Gastroesophageal sphincter (tissue), 4 donors: ENCODE measurements around the gene CALML3. TPM values are rescaled to one million over a fixed set of nuclear protein-coding genes. Genes with fewer than 3 reads are reported as not detected.

Source experiments
- ATAC-seq: fragments of 150-250 bp; one replicate; pipeline ENCODE4 v1.9.1; 2016; ENCODE audit warnings: mild to moderate bottlenecking, moderate library complexity
- H3K27ac ChIP-seq, 4 donors: fragments of 200-600 bp; sonication (generic) in 3 of 4; 1 replicate in 3 of 4; 2 replicates in 1 of 4; pipeline ENCODE4 v1.5.1; 2016 to 2019
- H3K27me3 ChIP-seq: fragments of 200-600 bp; sonication (generic); one replicate; pipeline ENCODE4 v1.5.1; 2019
- H3K36me3 ChIP-seq, 2 donors: fragments of 200-600 bp; sonication (generic); one replicate each; pipeline ENCODE4 v1.5.1; 2019; ENCODE audit warnings: control low read depth in 1 of 2
- H3K4me1 ChIP-seq, 3 donors: fragments of 200-600 bp; sonication (generic); 1 replicate in 2 of 3; 2 replicates in 1 of 3; pipeline ENCODE4 v1.5.1; 2016 to 2019; ENCODE audit warnings: control low read depth in 2 of 3
- H3K4me3 ChIP-seq, 2 donors: fragments of 200-600 bp; sonication (generic); one replicate each; pipeline ENCODE4 v1.5.1; 2019; ENCODE audit warnings: mild to moderate bottlenecking in 1 of 2, moderate library complexity in 1 of 2
- H3K9me3 ChIP-seq, 3 donors: fragments of 200-600 bp; sonication (generic); one replicate each; pipeline ENCODE4 v1.5.1; 2017 to 2019; ENCODE audit warnings: control low read depth in 2 of 3
- CTCF ChIP-seq, 4 experiments: fragments of 200-600 bp in 2 of 4; fragments of 450-650 bp in 2 of 4; sonication (generic) in 1 of 4; IDR thresholded peaks; one replicate each; pipeline ENCODE4 v1.5.1; 2017 to 2019; ENCODE audit warnings: antibody characterized with exemption in 4 of 4, mild to moderate bottlenecking in 2 of 4, moderate library complexity in 2 of 4
- EP300 ChIP-seq: sonication (generic); formaldehyde crosslinking; IDR thresholded peaks from one replicate; pipeline ENCODE4 v1.6.1; 2017; ENCODE audit warnings: antibody characterized with exemption, mild to moderate bottlenecking
- POLR2A ChIP-seq, 2 donors: fragments of 450-650 bp; IDR thresholded peaks; one replicate each; pipeline ENCODE4 v1.6.1; 2017; ENCODE audit warnings: antibody characterized with exemption in 2 of 2, mild to moderate bottlenecking in 2 of 2, moderate library complexity in 1 of 2
- POLR2AphosphoS5 ChIP-seq: sonication (generic); formaldehyde crosslinking; IDR thresholded peaks from one replicate; pipeline ENCODE4 v1.6.1; 2017; ENCODE audit warnings: antibody characterized with exemption
- WGBS, 2 donors: methylation state at CpG; one replicate each; pipeline ENCODE4 v1.1.5; 2018; ENCODE audit warnings: low coverage in 1 of 2; 5-methylcytosine and 5-hydroxymethylcytosine counted together
- total RNA-seq, 4 donors: library from RNA; depleted of rRNA; stranded (reverse); fragments of >200 nt; gene quantifications; one replicate each; pipeline ENCODE4 v1.1.0, GENCODE V29; 2016

Gene CALML3
- total RNA-seq, 4 donors from 2014 or later = 0.13 to 19.4 (median 1.9) TPM; not detected in 1

- H3K36me3 ChIP-seq = no peaks in the 10 kb centered on the region
- no peaks in the 10 kb centered on the region for H3K9me3 ChIP-seq
- ATAC-seq = no peak
- TF ChIP-seq POLR2A (IDR thresholded peaks at IDR 0.05) = no peak
- no peak for TF ChIP-seq EP300
- TF ChIP-seq CTCF (IDR thresholded peaks at IDR 0.05) = no peak
- no peak for TF ChIP-seq POLR2AphosphoS5
- no peak overlapping the region for H3K4me3 ChIP-seq
- 92 to 95% methylated on average over 19 of the region's 38 CpGs for WGBS, 2 donors
- H3K27me3 ChIP-seq = no peaks in the 10 kb centered on the region
- H3K4me1 ChIP-seq = peaks cover 5 to 90% (median 31%) of the 10 kb centered on the region in 3 donors
- peak overlapping the region in 3 of 4 donors; percentile 41 to 84 (median 72) for H3K27ac ChIP-seq
These were observed 9.5 kb downstream of the CALML3 start for GRCh38 chr10:5534051-5534821.

GRCh38 chr10:5534880-5535856 is 10.4 kb downstream of the CALML3 start:
- ATAC-seq = peak; percentile 87
- Histone ChIP-seq H3K4me1 (peaks cover 3 to 83% (median 27%) of the 10 kb centered on the region in 3 donors), H3K27ac (peak overlapping the region in 3 of 4 donors; percentile 48 to 84 (median 72)), H3K36me3 (no peaks in the 10 kb centered on the region), H3K4me3 (no peak overlapping the region), H3K9me3 (no peaks in the 10 kb centered on the region), H3K27me3 (no peaks in the 10 kb centered on the region)
- WGBS, 2 donors = 59 to 70% methylated on average over 6 to 8 of the region's 8 CpGs
- TF ChIP-seq POLR2A (IDR thresholded peaks at IDR 0.05) = no peak
- peak; percentile 49 for TF ChIP-seq POLR2AphosphoS5

GRCh38 chr10:5536486-5537081 is 11.8 kb downstream of the CALML3 start:
- no peak for ATAC-seq
- Histone ChIP-seq H3K4me3 (no peak overlapping the region), H3K4me1 (peaks cover 0 to 69% (median 21%) of the 10 kb centered on the region in 3 donors), H3K36me3 (no peaks in the 10 kb centered on the region), H3K27me3 (no peaks in the 10 kb centered on the region), H3K27ac (peak overlapping the region in 2 of 4 donors; percentile 61 to 72), H3K9me3 (peaks cover 0 to 3% (median 0%) of the 10 kb centered on the region in 3 donors)
- 89 to 95% methylated on average over 4 to 6 of the region's 7 CpGs for WGBS, 2 donors
- TF ChIP-seq POLR2A (IDR thresholded peaks at IDR 0.05) = no peak
- no peak for TF ChIP-seq CTCF (IDR thresholded peaks at IDR 0.05)
- no peak for TF ChIP-seq EP300
- no peak for TF ChIP-seq POLR2AphosphoS5

- no peaks in the 10 kb centered on the region for H3K27me3 ChIP-seq
These were observed 12.9 kb downstream of the CALML3 start for GRCh38 chr10:5537684-5538083.

More at GRCh38 chr10:5537684-5538083, 12.9 kb downstream of the CALML3 start:
- peaks cover 0 to 58% (median 21%) of the 10 kb centered on the region in 3 donors for H3K4me1 ChIP-seq
- TF ChIP-seq EP300 = no peak
- TF ChIP-seq CTCF (IDR thresholded peaks at IDR 0.05) = no peak
- no peak for TF ChIP-seq POLR2AphosphoS5
- TF ChIP-seq POLR2A (IDR thresholded peaks at IDR 0.05) = no peak
- H3K36me3 ChIP-seq = no peaks in the 10 kb centered on the region
- ATAC-seq = no peak
- 82 to 100% methylated on average over 3 to 6 of the region's 6 CpGs for WGBS, 2 donors
- H3K9me3 ChIP-seq = peaks cover 0 to 14% (median 0%) of the 10 kb centered on the region in 3 donors
- no peak overlapping the region for H3K27ac ChIP-seq
- H3K4me3 ChIP-seq = no peak overlapping the region
